CD4-positive, alpha-beta T cell treated with Interleukin-15 for 4 hours (primary cell): Measurements from ENCODE around the gene MN1.

Source experiments
- DNase-seq: peaks from one replicate; pipeline ENCODE4 v3.0.0-alpha.2; 2020; ENCODE audit warnings: low spot score

Gene MN1

GRCh38 chr22:27800250-27801201 is 1.0 kb downstream of the MN1 start:
- no peak for DNase-seq

GRCh38 chr22:27799827-27800249 is 1.7 kb downstream of the MN1 start:
- no peak for DNase-seq

- no peak for DNase-seq
Observed at GRCh38 chr22:27799015-27799826, 2.3 kb downstream of the MN1 start.

GRCh38 chr22:27798511-27799014 is 3.0 kb downstream of the MN1 start:
- DNase-seq, result no peak

- no peak for DNase-seq
Observed at GRCh38 chr22:27797520-27798391, 3.8 kb downstream of the MN1 start.

- DNase-seq, result no peak
Observed at GRCh38 chr22:27796829-27797519, 4.6 kb downstream of the MN1 start.

- no peak for DNase-seq
Observed at GRCh38 chr22:27795696-27796517, 5.6 kb downstream of the MN1 start.

- no peak for DNase-seq
Observed at GRCh38 chr22:27795053-27795452, 6.5 kb downstream of the MN1 start.

- no peak for DNase-seq
Observed at GRCh38 chr22:27794226-27794625, 7.3 kb downstream of the MN1 start.

- no peak for DNase-seq
Observed at GRCh38 chr22:27793576-27793975, 8.0 kb downstream of the MN1 start.

GRCh38 chr22:27792452-27793161 is 8.9 kb downstream of the MN1 start:
- DNase-seq, result no peak

- no peak for DNase-seq
Observed at GRCh38 chr22:27791859-27792241, 9.7 kb downstream of the MN1 start.

GRCh38 chr22:27791159-27791858 is 10.2 kb downstream of the MN1 start:
- no peak for DNase-seq

- DNase-seq, result no peak
Observed at GRCh38 chr22:27790376-27791158, 11.0 kb downstream of the MN1 start.

- no peak for DNase-seq
Observed at GRCh38 chr22:27788500-27789288, 12.9 kb downstream of the MN1 start.

GRCh38 chr22:27786965-27787364 is 14.6 kb downstream of the MN1 start:
- DNase-seq, result no peak

GRCh38 chr22:27786291-27786932 is 15.1 kb downstream of the MN1 start:
- DNase-seq, result no peak
